GM19351 (cell line): ENCODE results near the gene MAPK12.
A peak's percentile ranks its signal among the peaks of the same experiment; 100 is the strongest.

Experiments used
- ATAC-seq: cut with Tn5 transposase; IDR thresholded peaks from one replicate; pipeline ENCODE4 v1.9.1; 2021; ENCODE audit warnings: mild to moderate bottlenecking, moderate library complexity; ENCODE audit not compliant: unreplicated experiment

MAPK12 gene

DNA sequence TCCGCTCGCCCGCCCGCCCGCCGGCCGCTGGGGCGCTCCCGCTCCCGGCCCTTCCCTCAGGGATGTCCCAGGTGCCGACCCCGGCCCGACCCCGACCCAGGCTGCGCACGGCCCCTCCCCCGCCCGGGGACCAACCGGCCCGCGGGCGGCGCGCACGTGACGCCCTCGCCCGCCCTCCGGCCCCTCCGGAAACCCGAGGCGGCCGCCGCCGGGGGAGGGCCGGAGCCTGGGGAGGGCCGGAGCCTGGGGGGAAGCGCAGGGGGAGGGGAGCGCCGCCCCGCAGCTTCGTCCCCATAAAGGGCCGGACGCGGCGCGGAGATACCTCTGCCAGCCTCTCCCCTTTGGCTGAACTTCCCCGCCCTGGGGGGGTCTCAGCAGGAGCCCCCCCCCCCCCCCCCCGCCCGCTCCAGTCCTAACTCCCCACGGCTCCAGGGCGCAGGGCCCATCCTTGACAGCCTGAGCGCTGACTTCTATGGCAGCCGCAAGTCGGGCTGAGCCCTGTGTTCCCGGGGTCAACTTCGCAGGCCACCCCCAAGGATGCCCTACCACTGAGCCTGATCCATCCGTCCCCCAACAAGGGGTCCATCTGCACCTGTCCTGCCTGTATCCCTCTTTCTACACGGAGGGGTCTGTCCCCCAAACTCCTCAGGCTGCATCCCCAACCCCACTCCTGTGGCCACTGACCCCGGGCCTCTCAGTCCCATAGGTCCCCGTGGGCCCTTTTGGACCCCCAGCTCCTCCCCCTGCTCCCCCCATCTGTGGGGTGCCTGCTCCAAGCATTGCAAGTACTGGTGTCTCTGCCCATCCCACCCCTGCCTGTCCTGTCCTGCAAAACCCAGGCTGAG lies at the start of gene MAPK12:
Gene MAPK12, minus strand, starts transcription at position 69 of the 845 bp plus-strand sequence. CDS start 174 bp downstream, outside the sequence.
- ATAC-seq = no peak

GRCh38 chr22:50310949-50311444 lies 49.5 kb upstream of the MAPK12 start:
- no peak for ATAC-seq

- no peak for ATAC-seq
Measured at GRCh38 chr22:50310031-50310722, 48.7 kb upstream of the MAPK12 start.

DNA sequence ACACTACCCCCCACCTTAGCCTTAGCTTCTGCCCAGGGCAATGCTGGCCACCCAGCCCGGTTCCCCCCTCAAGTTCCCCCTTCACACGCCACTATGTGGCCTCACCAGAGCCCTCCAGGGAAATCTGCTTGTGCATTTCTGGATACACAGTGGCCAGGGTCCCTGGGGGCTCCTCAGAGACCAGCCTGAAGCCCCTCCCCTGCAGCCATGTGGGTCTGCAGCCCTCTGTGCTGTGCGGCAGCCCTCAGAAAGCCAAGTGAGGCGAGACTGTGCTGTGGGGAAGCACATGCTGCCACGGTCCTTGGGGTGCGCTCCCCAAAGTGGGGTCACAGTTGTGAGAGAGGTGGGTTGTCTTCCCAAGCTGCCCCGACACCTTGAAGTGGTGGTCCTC lies 48.1 kb upstream of the MAPK12 start:
- ATAC-seq = no peak

- no peak for ATAC-seq
Measured at GRCh38 chr22:50308986-50309600, 47.6 kb upstream of the MAPK12 start.

DNA sequence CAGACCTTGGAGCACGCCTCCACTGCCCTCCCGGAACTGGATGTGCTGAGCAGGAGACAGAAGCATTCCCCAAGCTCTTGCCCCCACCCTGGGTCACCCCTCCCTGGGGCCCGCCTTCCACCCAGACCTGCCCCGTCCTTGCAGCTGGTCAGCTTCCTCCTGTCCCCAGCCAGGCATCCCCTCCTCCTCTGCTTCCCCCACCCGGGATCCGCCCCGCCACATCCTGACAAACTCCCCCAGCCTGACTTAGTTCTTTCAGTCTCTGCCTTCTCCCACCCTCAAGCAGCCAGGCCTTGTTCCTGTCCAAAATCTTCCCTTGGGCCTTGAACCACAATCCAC lies 47.1 kb upstream of the MAPK12 start:
- ATAC-seq = no peak

GRCh38 chr22:50307890-50308596 lies 46.6 kb upstream of the MAPK12 start:
- ATAC-seq = no peak

DNA sequence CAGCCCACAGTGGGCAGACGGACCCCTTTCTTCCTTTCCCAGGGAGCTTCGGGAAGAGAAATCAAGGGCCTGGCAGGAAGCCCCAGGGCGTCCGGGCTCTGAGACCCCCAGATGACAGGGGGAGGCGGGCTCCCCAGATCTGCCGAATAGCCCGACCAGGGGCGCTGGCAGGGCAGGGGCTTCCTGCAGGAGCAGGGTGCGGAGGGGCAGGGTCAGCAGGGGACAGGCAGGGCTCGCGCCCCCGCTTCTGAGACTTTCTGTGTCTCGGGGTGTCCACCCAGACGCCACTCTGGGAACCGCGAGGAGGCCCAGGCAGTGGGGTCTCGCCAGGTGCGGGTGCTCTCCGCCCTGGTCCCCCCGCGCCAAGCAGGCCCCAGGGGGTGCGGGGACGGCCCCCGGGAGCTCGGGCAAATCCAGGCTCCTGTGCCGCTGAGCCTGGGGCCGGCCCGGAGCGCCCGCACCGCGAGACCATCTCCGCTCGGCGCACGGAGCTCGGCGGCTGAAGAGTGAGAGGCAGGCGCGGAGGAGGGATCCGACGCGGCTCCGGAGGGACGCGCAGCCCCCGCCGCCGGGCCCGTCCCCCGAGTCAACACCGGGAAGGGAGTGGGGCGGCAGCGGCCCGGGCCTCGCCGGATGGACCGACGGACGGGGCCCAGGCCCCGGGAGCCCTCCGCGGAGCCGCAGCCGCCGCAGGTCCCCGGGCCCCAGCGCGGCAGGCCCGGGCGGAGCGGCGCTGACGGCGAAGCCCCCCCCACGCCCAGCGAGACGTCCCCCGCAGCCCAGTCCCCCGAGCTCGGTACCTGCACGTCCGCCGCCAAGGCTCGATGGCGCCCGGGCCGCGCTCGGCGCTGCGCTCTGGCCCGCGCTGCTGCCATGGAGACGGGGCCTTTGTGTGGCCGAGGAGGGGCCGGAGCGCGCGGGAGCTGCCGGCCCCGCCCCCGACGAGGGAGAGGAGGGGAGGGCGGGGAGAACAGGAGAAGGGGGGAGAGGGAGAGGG lies 45.6 kb upstream of the MAPK12 start, which contains the start of gene PLXNB2:
Gene PLXNB2, minus strand, starts transcription at position 894 of the 997 bp plus-strand sequence. CDS start 17,062 bp downstream, outside the sequence.
- ATAC-seq = peak; percentile 50

DNA sequence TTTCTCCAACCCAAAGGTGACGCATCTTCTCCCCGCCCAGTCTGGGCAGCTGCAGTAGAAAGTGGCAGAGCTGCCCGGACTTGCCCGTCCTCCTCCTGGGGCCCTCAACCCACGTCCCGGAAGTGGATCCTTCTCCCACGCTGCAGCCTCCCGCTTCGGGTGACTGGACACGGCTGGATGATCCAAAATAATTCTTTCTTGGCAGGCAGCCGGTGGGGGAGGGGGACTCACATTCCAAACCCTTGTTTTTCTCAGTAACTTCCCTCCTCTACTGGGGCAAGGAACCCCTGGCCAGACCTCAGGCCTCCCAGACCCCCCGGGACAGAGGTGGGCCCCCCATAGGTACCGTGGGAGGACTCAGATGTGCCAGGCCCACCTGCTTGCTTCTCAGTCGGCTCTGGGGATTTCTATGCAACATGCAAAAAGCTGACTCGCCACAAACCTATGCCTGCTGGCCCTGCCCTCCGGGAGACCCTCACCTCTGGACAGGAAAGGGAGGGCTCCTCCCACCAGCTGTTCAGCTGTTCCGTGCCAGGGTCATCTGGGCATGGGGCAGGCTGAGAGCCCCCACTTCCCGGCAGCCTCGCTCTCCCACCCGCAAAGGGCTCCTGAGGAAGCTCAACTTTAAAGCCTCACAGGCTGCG lies 44.6 kb upstream of the MAPK12 start:
- no peak for ATAC-seq

- ATAC-seq = no peak
Measured at GRCh38 chr22:50305393-50305922, 44.0 kb upstream of the MAPK12 start.

GRCh38 chr22:50304528-50305392 lies 43.3 kb upstream of the MAPK12 start:
- ATAC-seq = no peak

GRCh38 chr22:50303848-50304527 lies 42.5 kb upstream of the MAPK12 start:
- ATAC-seq = no peak

DNA sequence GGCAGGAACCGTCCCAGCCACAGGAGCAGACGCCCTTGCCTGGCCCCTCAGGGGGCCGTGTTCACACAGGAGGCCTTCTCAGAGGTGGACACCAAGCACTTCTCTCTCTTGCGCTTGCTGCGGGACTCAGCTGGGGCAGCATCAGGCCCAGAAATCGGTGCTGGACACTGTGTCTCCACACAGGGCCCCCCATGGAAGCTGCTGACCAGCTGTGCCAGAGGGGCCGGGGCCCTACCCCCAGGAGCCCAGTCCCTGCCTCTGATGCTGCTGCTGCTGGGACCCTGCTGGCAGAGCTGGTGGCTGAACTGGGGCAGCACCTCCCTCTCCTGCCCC lies 42.0 kb upstream of the MAPK12 start:
- ATAC-seq = no peak

DNA sequence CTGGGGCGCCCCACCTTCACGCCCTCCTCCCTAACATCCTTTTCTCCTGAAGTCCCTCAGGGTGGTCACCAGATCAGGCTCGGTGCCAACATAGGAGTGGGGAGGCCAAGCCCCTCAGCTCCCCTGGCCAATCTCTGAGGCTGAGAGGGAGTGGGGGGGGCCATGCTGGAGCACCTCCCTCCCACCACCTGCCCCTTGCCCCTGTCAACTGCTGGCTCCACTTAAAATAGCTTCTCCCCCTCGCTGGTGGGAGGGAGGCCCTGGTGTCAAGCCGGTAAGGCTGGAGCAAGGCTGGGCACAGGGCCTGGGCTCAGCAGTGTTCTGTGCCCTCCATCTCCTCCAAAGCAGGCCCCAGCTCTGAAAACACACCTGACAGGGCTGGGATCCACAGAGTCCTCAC lies 41.1 kb upstream of the MAPK12 start:
- no peak for ATAC-seq

- ATAC-seq = no peak
Measured at GRCh38 chr22:50302041-50302541, 40.6 kb upstream of the MAPK12 start.

DNA sequence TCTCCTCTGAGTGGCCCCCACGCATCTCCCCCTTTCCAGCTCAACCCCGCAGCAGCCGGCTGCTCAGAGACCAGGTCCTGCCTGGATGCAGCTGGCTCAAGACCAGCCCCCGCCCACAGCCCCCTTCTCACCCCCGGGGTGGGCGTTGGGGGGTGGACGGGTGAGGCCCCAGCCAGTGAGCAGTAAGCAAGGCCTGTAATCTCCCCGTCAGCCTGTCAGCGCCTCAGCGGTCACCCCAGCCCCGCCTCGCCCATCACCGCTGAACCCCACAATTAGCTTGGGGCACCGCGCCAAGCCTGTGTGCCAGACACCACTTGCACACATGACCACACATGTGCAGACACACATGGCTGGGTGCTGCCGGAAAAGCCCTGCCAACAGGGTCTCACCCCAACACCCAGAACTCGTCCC lies 40.1 kb upstream of the MAPK12 start:
- no peak for ATAC-seq

- no peak for ATAC-seq
Measured at GRCh38 chr22:50300620-50301257, 39.3 kb upstream of the MAPK12 start.
